GM03348 (cell line): ENCODE data around the gene SYTL1.

Experiments
- DNase-seq: peaks from one replicate; pipeline ENCODE4 v3.0.0; 2012; ENCODE audit warnings: low spot score

SYTL1 gene

DNA sequence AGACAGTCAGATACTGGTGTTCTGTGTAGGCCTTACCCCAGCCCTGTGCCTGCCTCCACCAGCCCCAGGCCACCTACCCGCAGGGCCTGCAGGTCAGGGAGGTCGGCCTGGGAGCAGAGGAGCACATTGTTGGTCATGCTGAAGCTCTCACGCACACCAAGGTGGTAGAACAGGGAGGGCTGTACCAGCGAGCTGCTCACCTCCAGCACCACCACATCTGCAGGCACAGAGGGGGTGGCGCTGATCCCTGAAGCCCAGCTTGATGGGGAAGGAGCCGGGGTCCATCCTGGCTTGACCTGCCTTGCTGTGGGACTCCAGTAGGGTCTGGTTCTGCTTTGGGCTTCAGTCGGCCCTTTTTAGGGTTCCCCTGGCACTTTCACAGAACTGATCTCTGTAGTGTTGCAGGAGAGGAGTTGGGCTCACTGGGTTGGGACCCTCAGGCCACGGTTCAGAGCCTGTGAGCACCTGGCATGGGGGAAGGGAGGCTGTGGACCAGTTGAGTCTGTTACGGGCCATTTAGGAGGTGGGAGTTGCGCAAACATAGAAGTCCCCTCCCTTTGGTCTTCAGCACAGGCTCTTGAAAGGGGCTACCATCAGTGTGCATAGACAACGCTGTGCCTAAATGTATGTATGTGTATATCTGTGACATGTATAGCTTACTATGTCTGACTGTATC is 23.0 kb downstream of the SYTL1 start:
- no peak for DNase-seq

DNA sequence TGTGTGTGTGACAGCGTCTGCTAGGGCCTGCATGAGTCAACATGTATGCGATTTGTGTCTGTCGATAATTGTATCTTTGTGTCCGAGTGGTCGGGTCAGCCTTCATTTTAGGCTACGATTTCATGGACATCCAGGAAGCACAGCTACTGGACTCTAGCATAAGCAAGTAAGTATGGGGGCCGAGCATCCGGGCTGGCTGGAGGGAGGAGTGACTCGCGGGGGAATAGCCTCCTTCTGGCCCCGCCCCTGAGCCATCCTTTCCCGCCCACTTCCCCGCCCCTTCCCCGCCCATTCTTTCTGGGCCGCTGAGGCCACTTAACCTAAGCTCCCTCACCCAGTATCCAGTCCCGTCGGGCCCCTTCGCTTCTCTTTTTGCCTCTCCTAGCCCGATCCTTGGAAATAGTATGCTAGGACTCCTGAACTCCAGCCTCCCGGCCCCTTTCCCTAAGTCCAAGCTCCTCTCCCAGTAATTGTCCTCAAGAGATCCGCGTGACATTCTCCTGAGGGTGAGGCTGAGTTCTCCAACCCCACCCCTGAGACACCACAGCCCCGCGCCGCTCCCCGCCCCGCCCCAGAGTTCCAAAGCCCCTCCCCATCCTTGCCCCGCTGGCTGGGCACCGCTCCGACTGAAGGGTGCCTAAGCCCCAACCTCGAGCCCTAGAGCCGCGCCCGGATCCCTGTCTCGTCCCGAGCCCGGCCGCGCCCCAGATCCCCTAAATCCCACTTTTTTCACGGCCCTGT is 23.7 kb downstream of the SYTL1 start:
- DNase-seq, result peak; percentile 97

DNA sequence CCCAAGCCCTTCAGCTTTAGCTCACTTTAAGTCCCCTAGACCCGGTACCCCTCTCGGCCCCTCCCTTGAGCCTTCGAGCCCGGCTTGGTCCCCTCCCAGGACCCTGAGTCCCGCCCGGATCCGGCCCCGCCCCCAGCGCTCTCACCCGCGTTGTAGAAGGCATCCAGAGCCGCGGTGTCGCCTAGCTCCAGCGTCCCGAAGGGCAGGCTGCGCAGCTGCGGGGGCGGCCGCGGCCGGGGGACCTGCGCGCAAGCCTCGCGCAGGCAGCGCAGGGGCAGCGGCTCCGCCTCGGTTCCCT is 24.2 kb downstream of the SYTL1 start:
- peak; percentile 89 for DNase-seq

DNA sequence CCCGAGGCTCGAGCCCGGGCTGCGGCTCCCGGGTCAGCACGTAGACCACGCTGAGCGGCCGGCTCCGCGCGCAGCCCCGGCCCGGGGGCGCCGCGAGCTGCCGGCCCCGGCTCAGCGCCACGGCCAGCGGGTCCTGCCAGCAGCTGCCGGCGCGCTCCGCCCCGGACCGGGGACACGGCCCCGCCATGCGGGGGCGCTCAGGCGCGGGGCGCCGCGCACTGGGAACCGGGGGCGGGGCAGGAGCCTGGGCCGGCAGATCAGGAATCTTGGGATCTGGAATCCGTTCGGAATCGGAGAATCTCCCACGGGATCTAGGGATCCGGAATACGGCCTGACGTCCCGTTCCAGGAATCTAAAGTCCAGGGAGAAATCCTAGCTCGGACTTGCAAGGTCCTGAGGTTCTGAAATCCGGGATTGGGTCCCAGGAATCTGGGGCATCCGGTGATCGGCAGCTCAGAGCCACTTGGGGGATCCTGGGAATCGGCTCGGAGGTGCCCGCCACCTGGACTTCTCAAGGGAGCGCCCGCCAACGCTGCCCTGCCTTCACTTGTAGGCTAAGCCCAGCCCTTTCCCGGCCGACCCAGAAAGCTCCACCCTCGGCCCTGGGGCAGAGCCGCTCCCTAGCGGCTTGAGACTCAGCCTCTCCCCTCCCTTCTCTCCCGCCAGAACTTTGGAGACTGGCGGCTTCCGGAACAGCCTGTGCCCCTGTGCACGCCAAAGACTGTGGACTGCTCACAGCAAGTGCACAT is 24.8 kb downstream of the SYTL1 start, which contains the start of gene MAP3K6:
Gene MAP3K6 (minus strand): TSS at position 551 of the 749 bp plus-strand sequence. CDS start 364 bp downstream, at position 187.
- DNase-seq, result peak; percentile 93

DNA sequence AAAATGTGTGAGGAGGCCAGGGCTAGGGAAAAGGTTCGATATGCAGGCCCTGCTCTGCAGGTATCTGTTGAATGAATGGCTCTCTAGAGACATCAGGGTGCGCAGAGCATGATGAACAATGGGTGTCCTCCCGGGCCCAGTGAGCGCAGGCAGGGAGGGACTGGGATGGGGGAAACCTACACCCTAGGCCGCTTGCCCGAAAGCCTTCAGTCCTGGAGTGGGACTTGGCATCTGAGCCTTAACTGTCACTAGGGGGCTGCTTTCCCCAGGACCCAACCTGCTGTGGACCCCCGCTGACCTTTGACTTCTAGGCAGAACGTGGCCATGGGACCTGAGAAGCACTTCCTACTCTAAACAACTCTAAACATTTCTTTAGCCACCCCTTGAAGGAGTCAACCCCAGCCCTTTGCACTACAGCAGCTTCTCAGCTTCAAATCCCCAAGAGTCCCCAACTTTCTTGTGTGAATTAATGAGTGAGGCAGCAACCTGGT is 25.4 kb downstream of the SYTL1 start:
- DNase-seq, result no peak

DNA sequence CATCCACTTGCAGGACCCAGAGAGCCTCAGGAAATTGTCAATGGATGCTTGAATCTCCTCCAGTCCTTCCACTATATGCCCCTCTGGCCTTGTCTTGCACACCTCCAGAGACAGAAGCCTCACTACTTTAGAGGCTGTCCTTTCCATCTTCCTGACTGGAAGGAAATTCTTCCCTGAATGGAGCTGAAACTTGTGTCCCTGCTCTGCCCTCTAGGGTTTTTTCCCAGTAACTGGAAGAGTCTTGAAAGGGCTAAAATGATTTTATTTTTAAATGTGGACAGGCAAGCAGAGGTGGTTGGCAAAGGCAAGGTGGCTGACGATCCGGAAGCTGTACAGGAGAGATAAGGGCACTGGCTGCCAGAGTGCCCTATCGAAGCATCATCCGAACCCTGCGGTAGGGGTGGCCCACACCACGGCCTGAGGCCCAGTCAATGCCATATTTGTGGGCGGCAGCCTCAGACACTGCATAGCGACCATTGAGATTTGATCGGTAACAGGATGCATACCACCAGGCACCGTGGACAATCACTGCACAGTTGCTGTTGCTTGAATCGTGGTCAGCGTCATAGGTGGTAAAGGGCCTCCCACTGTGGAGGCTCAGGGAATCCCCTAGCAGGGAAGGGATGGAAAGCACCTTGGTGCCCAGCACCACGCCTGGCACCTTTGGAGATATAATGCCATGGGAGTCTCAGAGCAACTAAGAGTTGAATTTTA is 27.2 kb downstream of the SYTL1 start:
- DNase-seq, result no peak

DNA sequence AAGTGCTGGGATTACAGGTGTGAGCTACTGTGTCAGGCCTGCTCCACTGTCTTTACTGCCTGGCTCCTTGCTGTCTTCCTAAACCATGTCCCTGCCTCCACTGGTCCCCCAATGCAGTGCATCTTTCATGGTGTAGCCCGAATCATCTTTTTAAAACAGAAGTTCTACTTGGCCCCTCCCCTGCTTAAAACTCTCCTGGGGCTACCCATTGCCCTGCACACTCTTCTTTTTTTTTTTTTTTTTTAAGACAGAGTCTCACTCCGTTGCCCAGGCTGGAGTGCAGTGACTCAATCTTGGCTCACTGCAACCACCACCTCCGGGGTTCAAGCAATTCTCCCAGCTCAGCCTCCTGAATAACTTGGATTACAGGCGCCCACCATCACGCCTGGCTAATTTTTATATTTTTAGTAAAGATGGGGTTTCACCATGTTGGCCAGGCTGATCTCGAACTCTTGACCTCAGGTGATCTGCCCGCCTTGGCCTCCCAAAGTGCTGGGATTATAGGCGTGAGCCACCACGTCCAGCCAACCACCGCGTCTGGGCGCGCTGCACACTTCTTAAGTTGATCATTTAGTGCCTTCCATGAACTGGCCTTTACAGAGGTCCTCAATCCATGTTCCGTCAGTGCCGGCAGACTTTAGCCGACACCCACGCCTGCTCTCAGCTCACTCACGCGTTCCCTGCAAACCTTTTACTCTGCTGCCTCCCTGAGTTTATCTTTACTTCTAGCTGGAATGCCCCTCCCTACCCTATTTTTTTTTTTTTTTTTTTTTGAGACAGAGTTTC is 30.4 kb downstream of the SYTL1 start:
- DNase-seq, result no peak

DNA sequence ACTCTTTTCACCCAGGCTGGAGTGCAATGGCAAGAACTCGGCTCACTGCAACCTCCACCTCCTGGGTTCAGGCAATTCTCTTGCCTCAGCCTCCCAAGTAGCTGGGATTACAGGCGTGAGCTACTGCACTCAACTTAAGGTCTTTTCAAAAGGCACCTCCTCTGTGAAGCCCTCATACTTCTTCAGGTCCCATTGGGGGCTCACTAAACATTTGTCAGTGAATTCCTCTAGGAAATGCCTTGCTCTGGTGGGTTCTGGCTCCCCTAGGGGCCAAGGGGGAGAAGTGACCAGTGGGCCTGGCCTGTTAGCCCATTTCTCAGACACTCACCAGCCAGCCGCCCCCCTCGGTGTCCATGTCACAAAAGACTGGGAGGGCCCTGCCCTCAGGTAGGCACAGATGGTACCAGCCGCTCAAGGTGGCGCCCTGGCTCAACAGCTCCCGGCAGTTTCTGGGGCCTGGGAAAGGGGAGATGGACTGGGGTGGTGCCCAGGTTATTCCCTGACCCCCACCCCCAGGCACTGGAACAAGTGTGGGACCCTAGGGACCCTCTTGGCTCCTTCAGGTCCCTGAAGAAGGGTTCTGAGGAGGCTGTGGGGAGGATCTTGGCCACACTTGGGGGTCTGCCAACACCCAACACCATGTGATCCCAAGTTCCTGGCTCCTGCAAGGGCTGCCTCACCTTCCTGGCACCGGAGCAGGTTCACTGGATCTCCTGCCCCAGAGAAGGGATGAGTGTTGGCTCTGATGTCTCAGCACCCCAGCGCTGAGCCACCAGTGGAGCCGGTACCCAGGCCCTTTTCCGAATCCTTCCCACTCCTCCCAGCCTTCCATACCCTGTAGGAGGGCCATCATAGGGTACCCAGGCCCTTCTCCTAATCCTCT is 31.2 kb downstream of the SYTL1 start:
- no peak for DNase-seq

DNA sequence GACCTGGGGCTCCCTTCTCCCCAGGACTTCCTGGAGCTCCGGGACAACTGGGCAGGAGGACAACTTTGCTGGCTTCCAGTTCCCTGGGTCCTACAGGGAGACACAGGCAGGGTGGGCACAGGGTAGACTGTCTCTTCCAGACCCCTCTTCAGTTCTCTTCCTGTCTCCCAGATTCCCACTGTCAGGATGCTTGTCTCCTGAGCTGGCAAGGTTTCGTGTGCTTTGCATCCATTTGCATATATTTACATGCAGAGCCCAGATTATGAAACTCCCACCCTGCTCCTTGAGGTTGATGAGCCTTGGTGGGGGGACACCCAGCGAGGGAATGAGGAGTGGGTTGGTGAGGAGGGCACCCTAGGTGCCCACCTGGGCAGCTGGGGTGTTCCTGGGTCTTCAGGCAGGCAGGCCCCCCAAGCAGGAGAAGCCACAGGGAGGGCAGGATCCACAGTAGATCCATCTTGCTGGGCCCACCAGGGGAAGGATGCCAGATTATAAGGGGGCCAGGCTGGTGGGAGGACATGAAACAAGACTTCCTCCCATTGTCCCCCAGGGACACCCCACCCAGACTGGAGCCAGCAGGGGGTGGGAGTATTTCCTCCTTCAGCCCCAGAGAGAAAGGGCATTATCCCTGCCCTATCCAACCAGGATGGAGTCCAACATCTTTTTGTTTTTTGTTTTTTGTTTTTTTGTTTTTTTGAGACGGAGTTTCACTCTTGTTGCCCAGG is 32.7 kb downstream of the SYTL1 start, which contains the start of gene FCN3:
Gene FCN3 (minus strand): TSS at position 463 of the 725 bp plus-strand sequence. CDS start 6 bp downstream, at position 457.
- DNase-seq, result no peak

DNA sequence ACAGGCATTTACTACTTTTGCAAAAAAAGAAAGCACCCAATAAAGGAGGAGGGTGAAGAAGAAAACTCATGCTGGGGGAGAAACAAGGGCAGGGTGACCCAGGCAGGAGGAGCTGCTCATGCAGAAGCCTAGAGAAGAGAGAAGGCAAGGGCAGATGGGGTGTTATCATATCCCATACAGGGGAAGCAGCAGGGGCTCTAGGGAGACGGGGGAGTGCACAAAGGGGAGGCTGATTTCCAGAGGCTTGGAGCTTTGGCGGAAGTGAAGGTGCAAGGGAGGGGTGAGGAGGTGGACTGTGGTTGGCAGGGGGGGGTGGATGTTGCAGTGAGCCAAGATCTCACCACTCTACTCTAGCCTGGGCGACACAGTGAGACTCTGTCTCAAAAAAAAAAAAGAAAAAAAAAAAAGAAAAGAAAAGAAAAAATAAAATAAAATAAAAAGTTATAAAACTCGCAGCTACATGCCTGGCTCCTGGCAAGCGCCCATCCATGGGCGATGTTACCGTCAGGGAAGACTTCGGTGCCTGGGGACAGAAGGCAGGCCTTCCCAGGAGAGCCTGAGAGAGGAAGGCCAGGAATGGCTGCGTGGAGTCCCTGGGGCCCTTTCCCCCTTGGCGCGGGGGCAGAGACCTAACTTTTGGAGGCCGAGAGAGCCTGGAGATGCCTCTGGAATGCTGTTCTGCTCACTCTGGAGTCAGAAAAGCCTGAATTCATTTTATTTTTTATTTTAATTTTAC is 36.1 kb downstream of the SYTL1 start:
- no peak for DNase-seq

DNA sequence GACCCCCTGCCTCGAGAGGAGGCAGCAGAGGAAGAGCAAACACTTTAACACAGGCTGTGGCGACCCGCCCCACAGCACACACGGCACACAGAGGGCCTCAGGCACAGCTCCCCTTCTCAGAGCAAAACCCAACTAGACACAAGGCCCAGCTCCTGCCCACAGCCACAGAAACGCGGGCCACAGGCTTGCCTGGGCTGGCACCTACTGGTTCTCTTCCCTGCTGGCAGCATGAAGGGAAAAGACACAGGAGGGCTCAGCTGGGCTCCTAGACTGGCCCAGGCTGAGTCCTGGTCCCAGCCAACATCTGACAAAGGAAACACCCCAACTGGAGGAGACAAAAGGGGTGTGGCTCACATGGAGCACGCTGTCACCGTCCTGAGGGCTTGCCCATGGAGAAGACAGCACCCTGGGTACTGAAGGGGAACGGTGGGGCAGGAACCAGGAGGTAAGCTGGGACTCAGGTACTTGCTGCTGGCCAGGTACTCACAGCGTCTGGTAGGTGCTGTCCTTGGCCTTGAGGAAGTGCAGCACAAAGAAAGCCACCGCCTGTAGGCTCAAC is 37.8 kb downstream of the SYTL1 start:
- DNase-seq, result no peak

DNA sequence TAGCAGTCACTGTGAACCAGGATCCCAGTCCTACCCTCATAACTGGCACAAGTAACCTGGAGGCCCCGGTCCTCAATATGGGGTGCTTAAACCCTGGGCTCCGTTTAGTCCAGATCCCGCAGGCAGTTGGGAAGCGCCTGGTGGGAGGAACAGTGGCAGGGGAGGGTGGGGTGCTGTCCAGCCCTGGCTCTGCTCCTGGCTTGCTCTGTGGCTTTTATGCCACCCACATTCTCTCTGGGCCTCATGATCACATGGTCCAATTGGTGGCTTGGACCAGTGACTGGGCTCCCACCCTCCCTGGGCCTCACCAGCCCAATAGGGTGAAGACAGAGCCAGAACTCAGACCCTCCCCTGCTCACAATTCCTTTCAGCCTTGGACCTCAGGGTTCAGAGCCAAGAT is 38.4 kb downstream of the SYTL1 start:
- peak; percentile 41 for DNase-seq

DNA sequence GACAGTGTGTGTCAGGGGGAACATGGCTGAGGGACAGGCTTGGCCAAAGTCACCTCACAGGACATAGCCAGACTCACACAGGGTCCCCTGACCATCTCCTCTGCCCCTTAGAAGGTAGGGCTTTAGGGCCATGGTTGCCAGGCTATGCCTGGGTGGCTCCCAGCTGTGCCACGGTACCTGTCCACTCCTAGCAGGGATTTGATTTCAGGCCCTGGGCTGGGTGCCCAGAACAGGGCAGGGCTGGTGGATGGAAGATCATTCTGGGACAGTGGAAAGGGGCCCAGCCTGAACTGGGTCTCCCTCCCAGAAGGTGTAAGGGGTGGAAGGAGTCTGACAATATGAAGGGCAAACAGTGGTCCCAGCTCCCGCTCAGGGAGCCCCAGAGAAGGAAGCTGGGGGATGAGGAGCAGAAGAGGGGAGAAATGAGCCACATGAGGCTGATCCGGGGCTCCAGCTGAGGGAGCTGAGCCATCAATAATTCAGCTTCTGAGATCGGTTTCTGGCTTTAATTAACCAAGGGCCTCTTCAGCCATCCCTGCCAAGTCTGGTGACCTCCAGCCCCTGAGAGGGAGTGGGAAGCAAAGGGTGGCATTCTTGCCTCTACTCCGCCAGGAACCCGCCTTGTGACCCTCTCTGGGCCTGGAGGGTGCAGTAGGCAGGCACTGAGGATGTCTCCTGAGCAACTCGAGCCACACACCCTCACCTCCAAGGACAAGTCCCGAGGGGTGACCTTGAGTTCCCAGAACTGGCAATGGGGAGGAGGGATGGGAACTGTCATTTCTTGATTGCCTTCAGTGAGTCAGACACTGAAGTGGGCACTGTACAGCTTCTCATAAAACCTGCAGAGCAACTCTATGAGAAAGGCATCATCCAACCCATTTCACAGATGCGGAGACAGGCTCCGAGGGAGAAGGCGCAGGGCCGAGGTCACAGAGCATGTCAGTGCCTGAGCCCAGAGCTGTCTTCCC is 39.2 kb downstream of the SYTL1 start:
- DNase-seq, result no peak

DNA sequence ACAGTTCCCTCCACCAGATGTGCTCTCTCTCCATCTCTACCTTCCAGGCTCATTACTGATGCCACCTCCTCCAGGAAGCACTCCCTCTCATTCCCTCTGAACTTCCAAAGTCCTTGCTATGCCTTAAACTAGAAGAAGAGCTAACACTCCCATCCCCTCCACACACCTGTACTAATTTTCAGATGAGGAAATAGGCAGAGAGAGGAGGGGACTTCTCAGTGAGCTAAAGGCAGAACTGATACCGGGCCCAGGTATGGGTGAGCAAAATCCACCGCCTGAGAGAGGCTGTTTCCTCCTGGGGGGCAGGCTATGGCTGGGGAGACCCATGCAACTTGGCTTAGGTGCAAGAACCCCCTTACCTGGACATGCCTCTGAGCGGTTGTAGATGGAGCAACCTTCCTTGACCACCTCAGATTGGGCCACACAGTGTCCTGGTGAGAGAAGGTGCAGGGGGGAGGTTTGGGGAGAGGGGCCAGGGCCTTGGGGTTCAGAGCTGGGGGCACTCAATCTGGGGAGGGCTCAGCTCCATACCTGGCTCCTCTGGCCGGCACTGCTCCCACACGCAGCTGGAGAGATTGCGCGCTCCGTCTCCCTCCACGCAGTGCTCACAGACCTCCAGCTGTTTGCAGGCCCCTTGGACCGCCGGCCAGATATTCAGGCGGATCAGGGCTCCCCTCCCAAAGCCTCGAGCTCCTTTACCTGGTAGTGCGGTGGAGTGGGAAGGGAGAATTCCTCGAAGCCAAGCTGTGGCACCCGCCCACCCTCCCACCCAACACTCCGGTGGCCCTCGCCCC is 40.3 kb downstream of the SYTL1 start:
- no peak for DNase-seq

DNA sequence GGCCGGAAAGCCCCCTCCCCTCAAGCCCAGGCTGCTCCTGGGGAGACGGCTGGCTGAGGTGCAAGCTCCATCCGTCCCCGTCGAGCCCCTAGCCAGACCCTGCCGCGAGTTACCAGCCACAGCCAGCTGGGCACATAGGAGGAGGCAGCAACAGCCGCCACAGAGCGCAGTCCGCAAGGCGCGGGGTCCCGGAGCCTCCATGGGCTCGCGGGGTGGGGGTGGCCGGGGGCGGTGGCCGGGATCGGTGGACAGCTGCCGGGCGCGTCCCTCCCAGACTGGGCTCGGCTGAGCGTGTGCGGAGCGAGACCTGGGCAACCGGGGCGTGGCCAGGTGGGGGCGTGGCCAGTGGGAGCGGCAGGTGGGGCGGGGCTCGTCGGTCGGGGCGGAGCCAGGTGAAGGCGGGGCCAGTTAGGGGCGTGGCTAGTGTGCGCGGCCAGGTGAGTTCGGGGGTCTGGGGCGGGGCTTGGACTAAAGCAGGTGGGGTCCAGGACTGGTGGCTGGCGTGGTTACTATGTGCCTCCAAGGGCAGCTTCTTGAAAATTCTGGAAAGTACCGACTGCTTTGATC is 41.3 kb downstream of the SYTL1 start, which contains the start of gene CD164L2:
Gene CD164L2 (minus strand): TSS at position 295 of the 567 bp plus-strand sequence. CDS start 94 bp downstream, at position 201.
- no peak for DNase-seq

DNA sequence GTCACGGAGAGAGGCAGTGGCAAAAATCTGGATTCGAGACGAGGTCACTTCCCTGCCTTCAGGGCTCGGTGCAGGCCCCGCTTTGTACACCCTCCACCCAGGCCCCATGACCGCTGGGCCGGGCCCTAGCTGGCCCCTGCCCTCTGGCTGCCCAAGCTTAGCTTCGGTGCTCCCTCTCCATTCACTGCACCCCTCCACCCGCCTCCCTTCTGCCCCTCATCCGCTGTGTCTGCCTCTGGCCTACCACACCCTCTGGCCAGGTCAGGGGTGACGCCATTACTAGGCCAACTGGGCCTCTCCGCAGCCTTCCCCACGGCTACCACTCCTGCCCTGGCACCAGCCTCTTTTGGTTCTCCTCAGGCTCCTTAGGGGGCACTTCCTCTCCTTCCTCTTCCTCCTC is 41.8 kb downstream of the SYTL1 start:
- DNase-seq, result no peak
